ENCODE results near the gene ZFP69B. TPM values are rescaled to one million over a fixed set of nuclear protein-coding genes. Genes with fewer than 3 reads are reported as not detected.

ZFP69B gene
- total RNA-seq, 1 donor from 2014 or later: 14.3 TPM

DNA sequence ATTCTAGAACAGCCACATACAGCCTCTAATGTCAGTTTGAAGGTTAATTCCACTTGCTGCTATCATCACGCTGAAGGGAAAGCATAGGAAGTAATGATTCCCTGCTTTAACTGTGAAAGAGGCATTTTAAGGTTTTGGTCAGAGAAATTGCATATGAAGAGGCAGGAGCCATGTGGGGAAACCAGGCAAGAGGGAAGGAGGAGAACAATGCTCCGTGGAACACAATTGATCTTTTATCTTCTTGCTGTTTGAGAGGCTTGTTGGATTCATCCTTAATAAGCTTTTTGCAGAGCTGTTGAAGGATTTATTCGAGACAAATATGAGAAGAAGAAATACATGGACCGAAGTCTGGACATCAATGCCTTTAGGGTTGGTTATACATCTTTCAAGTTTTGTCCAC, 40.8 kb upstream of the ZFP69B start:
- DNase-seq (ENCODE audit: low read depth, low spot score): no peak
- Mint-ChIP-seq H3K27ac (ENCODE audit: unreplicated experiment) (no peak overlapping the region), H3K27me3 (ENCODE audit: low read depth) (no peaks in the 10 kb centered on the region), H3K36me3 (ENCODE audit: low read depth) (peaks cover 18% of the 10 kb centered on the region), H3K4me1 (peaks cover 16% of the 10 kb centered on the region), H3K9me3 (no peaks in the 10 kb centered on the region), H3K4me3 (no peak overlapping the region)
- TF ChIP-seq, protein P1, sequence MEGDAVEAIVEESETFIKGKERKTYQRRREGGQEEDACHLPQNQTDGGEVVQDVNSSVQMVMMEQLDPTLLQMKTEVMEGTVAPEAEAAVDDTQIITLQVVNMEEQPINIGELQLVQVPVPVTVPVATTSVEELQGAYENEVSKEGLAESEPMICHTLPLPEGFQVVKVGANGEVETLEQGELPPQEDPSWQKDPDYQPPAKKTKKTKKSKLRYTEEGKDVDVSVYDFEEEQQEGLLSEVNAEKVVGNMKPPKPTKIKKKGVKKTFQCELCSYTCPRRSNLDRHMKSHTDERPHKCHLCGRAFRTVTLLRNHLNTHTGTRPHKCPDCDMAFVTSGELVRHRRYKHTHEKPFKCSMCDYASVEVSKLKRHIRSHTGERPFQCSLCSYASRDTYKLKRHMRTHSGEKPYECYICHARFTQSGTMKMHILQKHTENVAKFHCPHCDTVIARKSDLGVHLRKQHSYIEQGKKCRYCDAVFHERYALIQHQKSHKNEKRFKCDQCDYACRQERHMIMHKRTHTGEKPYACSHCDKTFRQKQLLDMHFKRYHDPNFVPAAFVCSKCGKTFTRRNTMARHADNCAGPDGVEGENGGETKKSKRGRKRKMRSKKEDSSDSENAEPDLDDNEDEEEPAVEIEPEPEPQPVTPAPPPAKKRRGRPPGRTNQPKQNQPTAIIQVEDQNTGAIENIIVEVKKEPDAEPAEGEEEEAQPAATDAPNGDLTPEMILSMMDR (conservative IDR thresholded peaks at IDR 0.05): no peak

DNA sequence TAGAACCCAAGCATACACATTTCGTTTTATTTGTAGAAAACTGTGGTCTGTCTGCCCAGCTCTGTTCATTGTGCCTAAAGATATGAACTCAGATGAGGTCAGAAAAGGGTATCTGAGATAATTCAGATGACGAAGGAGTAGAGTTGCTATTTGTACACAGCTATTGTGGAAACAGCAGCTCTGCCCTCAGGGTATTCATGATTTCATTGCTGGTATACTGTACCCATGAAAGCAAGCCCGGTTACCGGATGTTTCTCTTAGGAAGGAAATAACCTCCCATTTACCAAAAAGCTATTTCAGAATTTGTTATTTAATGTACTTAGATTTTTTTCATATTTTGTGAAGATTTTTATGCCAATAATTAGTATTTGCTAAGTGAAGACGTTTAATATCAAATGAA, 39.0 kb upstream of the ZFP69B start:
- peaks cover 12% of the 10 kb centered on the region for H3K4me1 Mint-ChIP-seq
- H3K27ac Mint-ChIP-seq (ENCODE audit: unreplicated experiment): no peak overlapping the region
- peaks cover 20% of the 10 kb centered on the region for H3K36me3 Mint-ChIP-seq (ENCODE audit: low read depth)
- no peaks in the 10 kb centered on the region for H3K9me3 Mint-ChIP-seq
- no peaks in the 10 kb centered on the region for H3K27me3 Mint-ChIP-seq (ENCODE audit: low read depth)
- TF ChIP-seq, protein P1 (conservative IDR thresholded peaks at IDR 0.05): no peak
- H3K4me3 Mint-ChIP-seq: no peak overlapping the region
- DNase-seq (ENCODE audit: low read depth, low spot score): no peak

DNA sequence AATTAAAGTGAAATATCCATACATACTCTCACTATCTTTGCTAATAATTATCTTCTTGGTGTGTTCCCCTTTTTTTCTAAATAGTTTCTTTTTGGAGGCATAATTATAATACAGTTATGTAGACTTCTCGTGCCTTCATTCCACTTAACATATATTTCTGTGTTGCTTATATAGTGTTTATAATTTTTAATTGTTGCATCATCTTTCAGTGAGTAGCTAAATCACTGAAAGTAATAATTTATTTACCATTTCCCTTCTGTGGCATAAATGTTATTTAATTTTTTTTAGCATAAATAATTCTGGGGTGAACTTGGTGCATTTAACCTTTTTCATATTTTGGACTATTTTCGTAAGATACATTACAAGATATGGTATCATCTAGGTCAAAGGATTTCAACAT, 38.4 kb upstream of the ZFP69B start:
- Mint-ChIP-seq H3K9me3 (no peaks in the 10 kb centered on the region), H3K27me3 (ENCODE audit: low read depth) (no peaks in the 10 kb centered on the region), H3K27ac (ENCODE audit: unreplicated experiment) (no peak overlapping the region), H3K4me3 (no peak overlapping the region), H3K36me3 (ENCODE audit: low read depth) (peaks cover 20% of the 10 kb centered on the region), H3K4me1 (peaks cover 12% of the 10 kb centered on the region)
- DNase-seq (ENCODE audit: low read depth, low spot score): no peak
- TF ChIP-seq, protein P1 (conservative IDR thresholded peaks at IDR 0.05): no peak

DNA sequence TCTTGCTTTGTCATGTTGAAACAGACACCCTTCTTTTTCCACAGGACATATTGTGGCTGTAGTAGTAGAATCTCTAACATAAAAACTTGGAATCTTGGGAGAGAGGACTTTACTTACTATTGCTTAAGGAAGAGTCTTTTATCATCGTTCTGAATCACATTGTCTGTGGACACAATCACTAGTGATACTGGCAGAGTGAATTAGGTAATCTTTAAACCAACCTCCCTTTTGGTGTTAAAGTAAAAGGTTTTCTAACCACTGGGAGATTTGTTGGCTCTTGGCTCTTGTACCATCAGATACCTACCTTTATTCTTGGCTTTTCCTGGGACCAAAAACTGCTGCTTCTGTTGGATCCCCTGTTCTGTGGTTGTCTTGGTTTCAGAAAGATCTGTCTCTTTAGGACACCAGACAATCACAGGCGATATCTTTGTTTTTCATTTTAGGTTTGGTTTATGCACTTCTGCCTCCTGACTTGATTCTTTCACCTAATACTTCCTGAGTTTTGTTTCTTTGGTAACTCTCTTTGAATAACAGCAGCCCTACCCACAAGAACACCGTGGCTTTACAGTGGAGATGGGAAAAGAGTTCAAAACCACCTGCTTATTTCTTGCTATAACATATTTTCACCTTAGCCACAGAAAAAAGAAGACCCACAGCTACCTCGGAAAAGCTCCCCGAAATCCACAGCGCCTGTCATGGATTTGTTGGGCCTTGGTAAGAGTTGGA, 36.6 kb upstream of the ZFP69B start:
- DNase-seq (ENCODE audit: low read depth, low spot score): no peak
- H3K9me3 Mint-ChIP-seq: no peaks in the 10 kb centered on the region
- no peak overlapping the region for H3K4me3 Mint-ChIP-seq
- H3K27ac Mint-ChIP-seq (ENCODE audit: unreplicated experiment): no peak overlapping the region
- TF ChIP-seq, protein P1 (conservative IDR thresholded peaks at IDR 0.05): no peak
- peaks cover 12% of the 10 kb centered on the region for H3K4me1 Mint-ChIP-seq
- H3K36me3 Mint-ChIP-seq (ENCODE audit: low read depth): peaks cover 31% of the 10 kb centered on the region
- H3K27me3 Mint-ChIP-seq (ENCODE audit: low read depth): no peaks in the 10 kb centered on the region

DNA sequence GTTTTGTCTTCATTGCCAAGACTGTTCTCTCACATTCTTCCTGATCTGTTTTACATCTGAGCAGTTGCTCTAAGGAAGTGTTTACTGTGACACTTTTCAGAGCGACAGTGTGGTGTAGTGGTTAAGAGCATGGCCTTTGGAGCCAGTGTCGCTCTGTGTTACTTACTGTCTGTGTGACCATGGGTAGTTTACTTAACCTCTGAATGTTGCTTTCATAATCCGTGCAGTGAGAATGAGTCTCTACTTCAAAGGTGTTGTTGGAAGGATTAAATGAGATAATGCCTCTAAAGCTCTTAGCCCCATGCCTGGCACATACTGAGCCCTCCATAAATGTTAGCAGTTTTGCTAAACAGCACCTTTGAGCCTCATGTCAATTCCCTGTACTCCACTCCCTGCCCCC, 35.9 kb upstream of the ZFP69B start:
- Mint-ChIP-seq H3K27ac (ENCODE audit: unreplicated experiment) (no peak overlapping the region), H3K4me3 (no peak overlapping the region), H3K4me1 (peaks cover 11% of the 10 kb centered on the region), H3K9me3 (no peaks in the 10 kb centered on the region), H3K27me3 (ENCODE audit: low read depth) (no peaks in the 10 kb centered on the region), H3K36me3 (ENCODE audit: low read depth) (peaks cover 31% of the 10 kb centered on the region)
- no peak for DNase-seq (ENCODE audit: low read depth, low spot score)
- TF ChIP-seq, protein P1 (conservative IDR thresholded peaks at IDR 0.05): no peak
